Adrenal gland (tissue), 5 donors: ENCODE measurements around the gene GALE.

ENCODE experiments used
- POLR2A ChIP-seq, 2 donors: fragments of 450-650 bp; IDR thresholded peaks; one replicate each; pipeline ENCODE4 v1.6.1; 2017; ENCODE audit warnings: antibody characterized with exemption in 2 of 2, mild to moderate bottlenecking in 2 of 2, moderate library complexity in 1 of 2
- TF ChIP-seq, protein P1 (sequence below), 6 experiments: fragments of 450-650 bp in 4 of 6; fragments of 200-600 bp in 2 of 6; sonication (generic) in 1 of 6; IDR thresholded peaks; 1 replicate in 5 of 6; 2 replicates in 1 of 6; pipeline versions ENCODE4 v1.5.1 to v1.8.0; 2016 to 2021; ENCODE audit warnings: antibody characterized with exemption in 6 of 6, mild to moderate bottlenecking in 2 of 6, moderate library complexity in 1 of 6
- donor health status: DM: no; HTN: no; CAD: no.

DNA sequence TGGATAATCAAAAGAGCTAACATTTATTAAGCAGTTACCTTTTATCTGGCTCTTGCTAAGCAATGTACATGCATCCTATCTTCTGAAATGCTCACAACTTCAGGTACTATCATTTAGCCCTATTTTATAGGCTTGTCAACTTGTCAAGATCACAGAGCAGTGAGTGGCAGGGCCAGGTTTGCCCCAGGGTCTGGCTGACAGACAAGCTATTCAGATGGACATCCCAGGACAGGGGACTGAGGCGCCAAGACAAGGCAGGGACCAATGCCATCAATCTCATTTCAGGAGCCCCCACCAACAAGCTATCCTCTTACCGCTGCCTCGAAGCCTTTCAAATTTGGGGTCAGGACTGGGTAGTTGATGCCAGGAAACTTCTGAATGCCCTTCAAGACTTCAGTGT is 15.8 kb upstream of the GALE start:
- TF ChIP-seq, protein P1, sequence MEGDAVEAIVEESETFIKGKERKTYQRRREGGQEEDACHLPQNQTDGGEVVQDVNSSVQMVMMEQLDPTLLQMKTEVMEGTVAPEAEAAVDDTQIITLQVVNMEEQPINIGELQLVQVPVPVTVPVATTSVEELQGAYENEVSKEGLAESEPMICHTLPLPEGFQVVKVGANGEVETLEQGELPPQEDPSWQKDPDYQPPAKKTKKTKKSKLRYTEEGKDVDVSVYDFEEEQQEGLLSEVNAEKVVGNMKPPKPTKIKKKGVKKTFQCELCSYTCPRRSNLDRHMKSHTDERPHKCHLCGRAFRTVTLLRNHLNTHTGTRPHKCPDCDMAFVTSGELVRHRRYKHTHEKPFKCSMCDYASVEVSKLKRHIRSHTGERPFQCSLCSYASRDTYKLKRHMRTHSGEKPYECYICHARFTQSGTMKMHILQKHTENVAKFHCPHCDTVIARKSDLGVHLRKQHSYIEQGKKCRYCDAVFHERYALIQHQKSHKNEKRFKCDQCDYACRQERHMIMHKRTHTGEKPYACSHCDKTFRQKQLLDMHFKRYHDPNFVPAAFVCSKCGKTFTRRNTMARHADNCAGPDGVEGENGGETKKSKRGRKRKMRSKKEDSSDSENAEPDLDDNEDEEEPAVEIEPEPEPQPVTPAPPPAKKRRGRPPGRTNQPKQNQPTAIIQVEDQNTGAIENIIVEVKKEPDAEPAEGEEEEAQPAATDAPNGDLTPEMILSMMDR (IDR thresholded peaks at IDR 0.05) = no peak
- TF ChIP-seq POLR2A (IDR thresholded peaks at IDR 0.05) = no peak
